GM13976 (cell line): ENCODE measurements around the gene HAGHL.
"Not testable (repeated sequence)": the region's sequence is repeated elsewhere in the genome, so short reads cannot be mapped to it uniquely, and the experiment has no call there.

Experiments used
- DNase-seq: peaks from one replicate; pipeline ENCODE4 v3.0.0; 2012; ENCODE audit warnings: low spot score
- CTCF ChIP-seq: IDR thresholded peaks from 2 replicates; pipeline ENCODE4 v1.5.1; 2012; ENCODE audit warnings: borderline replicate concordance, mild to moderate bottlenecking; ENCODE audit not compliant: insufficient read depth; ENCODE audit errors: extremely low read depth, missing control alignments, control extremely low read depth
- in situ Hi-C: fragments of 300-500 bp; cut with MboI; formaldehyde crosslinking; loops from one replicate; pipeline ENCODE4 v1.12.0; 2022; ENCODE audit warnings: low sequenced_read_pairs, mixed read lengths, inconsistent platforms; ENCODE audit not compliant: unreplicated experiment

The HAGHL gene

DNA sequence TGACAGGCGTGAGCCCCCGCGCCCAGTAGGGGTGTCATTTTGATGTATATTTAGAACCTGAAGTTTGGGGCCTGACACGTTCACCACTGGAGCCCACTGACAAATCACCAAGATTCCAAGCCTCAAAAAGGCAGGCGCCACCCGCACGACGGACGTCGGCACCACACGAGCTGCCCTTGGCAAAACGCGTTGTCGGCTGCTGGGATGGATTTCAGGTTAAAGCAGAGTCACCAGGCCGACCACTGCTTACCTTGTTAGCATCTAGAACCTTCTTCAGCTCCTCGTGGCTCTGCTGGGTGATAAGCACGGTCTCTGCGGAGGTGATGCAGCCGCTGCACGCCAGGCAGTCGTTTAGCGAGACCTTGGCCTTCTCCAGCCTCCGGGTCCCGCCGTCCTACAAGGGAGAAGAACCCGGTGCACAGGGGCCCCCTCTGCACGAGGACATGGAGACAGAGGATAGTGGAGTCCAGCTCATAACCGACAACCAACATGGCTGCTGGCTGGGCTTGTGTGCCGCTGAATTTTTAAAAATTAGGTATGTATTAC, 10.1 kb downstream of the HAGHL start:
- no peak for DNase-seq
- in situ Hi-C loops = no loop called here
- no peak for TF ChIP-seq CTCF

DNA sequence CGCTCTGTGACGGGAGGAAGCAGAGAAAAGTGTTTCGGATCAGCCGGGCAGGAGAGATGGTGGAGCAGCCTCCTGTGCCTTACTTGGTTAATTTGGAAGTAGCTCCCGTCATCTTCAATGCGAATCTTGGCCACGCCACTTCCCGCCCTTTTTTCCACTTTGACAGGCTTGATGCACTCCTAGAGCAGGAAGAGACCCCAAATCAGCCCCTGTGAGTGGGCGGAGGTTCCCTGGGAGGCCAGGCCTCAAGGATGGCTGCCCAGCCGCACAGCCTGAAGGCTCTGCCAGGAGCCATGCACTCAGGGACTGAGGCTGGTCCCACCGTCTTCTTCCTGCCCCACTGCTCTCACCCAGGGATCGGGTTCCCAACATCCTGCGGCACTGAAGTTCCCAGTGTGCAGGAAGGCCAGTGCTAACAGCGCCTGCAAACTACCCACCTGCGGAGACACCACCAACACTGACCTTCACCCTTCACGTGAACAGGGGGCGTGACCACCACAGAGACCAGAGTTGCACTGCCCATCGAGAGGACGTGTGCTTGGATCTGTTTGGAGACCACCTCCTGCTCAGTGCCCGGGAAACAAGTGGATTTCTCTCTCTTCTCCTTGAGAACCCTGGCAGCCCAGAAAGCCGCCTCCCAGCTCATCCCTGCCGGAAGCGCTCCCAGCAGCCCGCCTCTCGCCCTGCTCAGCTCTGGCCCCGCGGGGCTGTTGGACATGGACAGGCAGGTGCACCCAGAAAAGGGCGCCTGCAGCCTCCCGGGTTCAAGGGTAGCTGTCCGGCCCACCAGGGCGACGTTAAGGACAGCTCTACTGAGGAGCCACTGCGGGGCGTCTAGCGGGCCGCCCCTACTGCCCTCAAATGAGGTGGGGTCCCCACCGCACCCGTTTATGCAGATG, 12.9 kb downstream of the HAGHL start:
- DNase-seq = no peak
- in situ Hi-C loops = no loop called here
- no peak for TF ChIP-seq CTCF

DNA sequence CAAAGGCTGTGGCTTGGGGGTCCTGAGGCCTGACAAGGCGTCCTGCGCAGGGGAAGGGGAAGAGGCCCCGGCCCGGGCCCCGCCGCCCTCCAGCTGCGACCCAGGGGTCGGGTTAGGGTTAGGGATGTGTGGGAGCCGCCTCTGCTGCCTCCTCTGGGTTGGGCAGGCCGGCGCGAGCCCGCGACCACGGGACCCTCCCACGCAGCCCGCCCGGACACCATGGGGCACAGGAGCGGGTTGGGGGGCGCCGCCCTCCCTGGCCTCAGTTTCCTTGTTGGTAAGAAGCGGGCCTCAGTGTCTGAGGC, 13.5 kb downstream of the HAGHL start:
- TF ChIP-seq CTCF = no peak
- no peak for DNase-seq
- in situ Hi-C loops = no loop called here

DNA sequence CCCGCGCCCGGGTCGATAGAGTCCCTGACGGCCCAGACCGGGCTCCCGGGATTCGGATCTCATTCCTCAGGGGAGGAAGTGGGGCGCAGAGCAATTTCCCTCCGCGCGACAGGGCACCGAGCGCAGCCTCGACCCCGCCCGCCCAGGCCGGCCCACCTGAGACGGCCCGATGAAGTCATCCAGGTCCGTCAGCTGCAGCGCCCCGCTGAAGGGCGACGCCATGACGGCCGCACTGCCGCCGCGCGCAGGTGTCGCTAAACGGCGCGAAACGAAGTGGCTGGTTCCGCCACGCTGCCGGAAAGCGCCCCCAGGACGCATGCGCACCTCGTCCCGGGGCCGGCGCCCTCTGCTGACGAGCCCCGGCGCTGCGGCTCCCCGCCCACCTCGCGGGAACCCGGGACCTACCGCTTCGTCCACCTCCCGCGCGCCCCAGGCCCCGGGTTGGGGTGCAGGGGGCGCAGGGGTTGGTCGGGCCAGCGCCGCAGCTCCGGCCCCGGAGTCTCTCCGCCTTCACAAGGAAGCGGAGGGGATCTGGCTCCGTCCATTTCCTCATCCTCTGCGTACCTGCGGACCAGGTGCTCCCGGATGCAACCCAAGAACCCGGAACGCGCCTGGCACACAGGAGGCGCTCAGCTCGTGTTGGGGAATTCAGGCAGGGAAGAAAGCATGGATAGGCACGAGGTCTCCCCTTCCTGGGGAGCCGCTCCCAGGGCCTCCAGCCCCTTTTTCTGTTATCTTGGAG, 14.0 kb downstream of the HAGHL start, which contains the start of gene CIAO3:
TSS of gene CIAO3 (minus strand) at position 234 of the 742 bp plus-strand sequence. CDS start at position 222, 12 bp downstream.
- peak; percentile 97 for DNase-seq
- in situ Hi-C loops = no loop called here
- TF ChIP-seq CTCF = peak; percentile 98

GRCh38 chr16:741986-742629, 15.2 kb downstream of the HAGHL start:
- in situ Hi-C loops = no loop called here
- no peak for DNase-seq
- no peak for TF ChIP-seq CTCF

- in situ Hi-C loops, DNase-seq: not testable (repeated sequence)
Measured at GRCh38 chr16:742894-743293, 16.0 kb downstream of the HAGHL start.
